Activated T-helper 1 cell treated with anti-CD3 and anti-CD28 coated beads, Interleukin-12 subunit alpha, Interleukin-12 subunit beta, Interleukin-2, Interleukin-4 antibody, amounts not matched to agents 30 ng/mL and 10 ng/mL and 1 ng/mL, durations not matched to agents 14 hours and 24 hours and 36 hours (primary cell): ENCODE data around the gene BDH1. TPM values are rescaled to one million over a fixed set of nuclear protein-coding genes. Genes with fewer than 3 reads are reported as not detected.

ENCODE experiments used
- DNase-seq: peaks from one replicate; pipeline ENCODE4 v3.0.0; 2021; ENCODE audit warnings: low spot score
- H3K27ac Mint-ChIP-seq: one replicate; pipeline ENCODE4 v1.8.0; 2021; ENCODE audit warnings: mild to moderate bottlenecking, mixed read lengths
- H3K27me3 Mint-ChIP-seq: one replicate; pipeline ENCODE4 v1.8.0; 2022; ENCODE audit warnings: mild to moderate bottlenecking, moderate library complexity, mixed read lengths; ENCODE audit not compliant: insufficient read depth
- H3K36me3 Mint-ChIP-seq: one replicate; pipeline ENCODE4 v1.8.0; 2021; ENCODE audit warnings: low read depth, mixed read lengths
- H3K4me1 Mint-ChIP-seq: one replicate; pipeline ENCODE4 v1.8.0; 2021; ENCODE audit warnings: low read depth, mixed read lengths
- H3K4me3 Mint-ChIP-seq: one replicate; pipeline ENCODE4 v1.8.0; 2021; ENCODE audit warnings: mild to moderate bottlenecking, moderate library complexity, mixed read lengths
- H3K9me3 Mint-ChIP-seq: one replicate; pipeline ENCODE4 v1.8.0; 2021; ENCODE audit warnings: mixed read lengths
- intact Hi-C: fragments of 100-400 bp; cut with micrococcal nuclease; formaldehyde crosslinking; loops from one replicate; pipeline ENCODE4 v1.15.1; 2024
- total RNA-seq: library from RNA; stranded (reverse); gene quantifications from 2 replicates; pipeline ENCODE4 v1.2.3, GENCODE V29; 2022

Gene BDH1
- total RNA-seq, 1 donor from 2014 or later, result 120 TPM

GRCh38 chr3:197468167-197468566, 87.6 kb downstream of the BDH1 start:
- H3K9me3 Mint-ChIP-seq, result no peaks in the 10 kb centered on the region
- no peak for DNase-seq
- no peak overlapping the region for H3K4me3 Mint-ChIP-seq
- peaks cover 8% of the 10 kb centered on the region for H3K27me3 Mint-ChIP-seq
- H3K27ac Mint-ChIP-seq, result no peak overlapping the region
- H3K4me1 Mint-ChIP-seq, result peaks cover 28% of the 10 kb centered on the region
- intact Hi-C loops, result no loop called here
- H3K36me3 Mint-ChIP-seq, result no peaks in the 10 kb centered on the region

DNA sequence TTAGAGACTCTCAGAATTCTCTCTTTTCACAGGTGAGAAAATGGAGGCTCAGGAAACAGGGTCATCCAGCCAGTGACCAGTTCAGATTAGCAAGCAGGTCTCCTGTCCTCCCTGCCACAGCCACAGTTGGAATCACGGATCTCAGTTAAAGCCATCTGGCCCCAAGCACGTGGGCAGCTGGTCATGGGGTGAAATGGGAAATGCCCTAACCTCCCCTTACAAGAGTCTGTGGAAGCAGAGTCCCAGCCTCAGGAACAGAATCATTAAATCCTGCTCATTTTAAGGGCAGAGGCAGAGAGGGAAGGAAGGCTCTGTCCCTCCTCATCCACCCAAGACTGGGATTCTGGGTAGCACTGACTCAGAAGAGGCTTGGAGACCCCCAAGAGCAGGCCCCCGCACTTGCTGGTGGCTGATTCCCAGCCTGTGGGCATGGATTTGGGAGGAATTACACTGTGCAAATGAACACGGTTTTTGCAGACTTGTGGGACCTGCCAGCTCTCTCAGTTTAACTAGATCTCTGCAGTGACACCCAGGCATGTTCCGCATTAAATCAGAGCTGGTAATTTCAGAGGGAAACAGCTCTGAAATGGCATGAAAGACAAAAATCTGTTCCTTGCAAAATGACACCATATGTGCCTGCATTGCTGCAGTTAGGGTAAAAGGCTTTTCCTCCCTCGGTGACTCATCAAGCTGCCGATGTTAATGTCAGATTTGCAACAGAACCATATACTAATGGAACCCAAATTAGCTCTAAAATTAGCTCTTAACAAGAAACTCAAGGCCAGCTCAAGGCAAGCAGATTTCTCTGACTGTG, 89.0 kb downstream of the BDH1 start:
- H3K9me3 Mint-ChIP-seq, result no peaks in the 10 kb centered on the region
- H3K27ac Mint-ChIP-seq, result no peak overlapping the region
- H3K4me3 Mint-ChIP-seq, result no peak overlapping the region
- peaks cover 29% of the 10 kb centered on the region for H3K4me1 Mint-ChIP-seq
- no peak for DNase-seq
- H3K27me3 Mint-ChIP-seq, result peaks cover 8% of the 10 kb centered on the region
- intact Hi-C loops, result no loop called here
- no peaks in the 10 kb centered on the region for H3K36me3 Mint-ChIP-seq

- no peak overlapping the region for H3K4me3 Mint-ChIP-seq
- no peaks in the 10 kb centered on the region for H3K9me3 Mint-ChIP-seq
- no peak overlapping the region for H3K27ac Mint-ChIP-seq
- no peak for DNase-seq
- no peaks in the 10 kb centered on the region for H3K36me3 Mint-ChIP-seq
- H3K27me3 Mint-ChIP-seq, result peaks cover 8% of the 10 kb centered on the region
- intact Hi-C loops, result no loop called here
- peaks cover 29% of the 10 kb centered on the region for H3K4me1 Mint-ChIP-seq
Observed at GRCh38 chr3:197465996-197466549, 89.7 kb downstream of the BDH1 start.

DNA sequence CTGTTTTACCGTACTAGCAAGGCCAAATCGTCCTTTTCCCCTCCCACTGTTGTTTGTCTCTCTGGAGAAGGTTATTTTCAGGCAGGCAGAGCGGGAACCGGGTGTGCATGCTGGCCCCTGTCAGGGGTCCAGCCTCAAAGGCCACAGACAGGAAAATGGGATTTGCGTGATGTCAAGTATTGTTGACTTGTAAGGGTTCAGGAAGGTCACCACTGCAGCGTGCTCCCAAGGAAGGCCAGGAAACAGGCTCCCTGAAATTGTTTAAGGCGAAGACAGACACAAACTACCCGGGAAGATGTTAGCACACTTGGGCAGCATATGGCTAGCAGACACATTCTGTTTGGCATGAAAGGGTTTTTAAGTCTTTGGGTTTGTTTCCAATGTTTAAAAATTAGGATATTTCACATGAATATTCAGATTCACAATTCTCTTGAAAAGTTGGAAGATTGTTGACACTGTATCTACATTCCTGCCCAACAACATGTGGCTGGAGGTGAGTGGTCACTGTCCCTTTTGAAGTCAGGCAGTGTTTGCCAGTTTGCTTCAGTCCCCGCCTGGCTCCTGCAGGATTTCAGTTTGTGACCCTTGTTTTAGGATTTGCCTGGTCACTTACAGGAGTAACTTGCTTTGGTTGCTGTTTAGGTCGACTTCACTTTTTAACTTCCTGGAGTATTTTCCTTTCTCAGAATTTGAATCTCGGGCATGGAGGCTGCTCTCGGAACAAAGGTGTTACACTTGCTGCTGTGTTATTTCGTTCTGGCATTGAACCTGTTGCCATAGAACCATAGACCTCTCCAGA, 90.4 kb downstream of the BDH1 start:
- intact Hi-C loops, result no loop called here
- Mint-ChIP-seq H3K27ac (no peak overlapping the region), H3K36me3 (no peaks in the 10 kb centered on the region), H3K27me3 (peaks cover 8% of the 10 kb centered on the region), H3K4me1 (peaks cover 29% of the 10 kb centered on the region), H3K9me3 (no peaks in the 10 kb centered on the region), H3K4me3 (no peak overlapping the region)
- no peak for DNase-seq

DNA sequence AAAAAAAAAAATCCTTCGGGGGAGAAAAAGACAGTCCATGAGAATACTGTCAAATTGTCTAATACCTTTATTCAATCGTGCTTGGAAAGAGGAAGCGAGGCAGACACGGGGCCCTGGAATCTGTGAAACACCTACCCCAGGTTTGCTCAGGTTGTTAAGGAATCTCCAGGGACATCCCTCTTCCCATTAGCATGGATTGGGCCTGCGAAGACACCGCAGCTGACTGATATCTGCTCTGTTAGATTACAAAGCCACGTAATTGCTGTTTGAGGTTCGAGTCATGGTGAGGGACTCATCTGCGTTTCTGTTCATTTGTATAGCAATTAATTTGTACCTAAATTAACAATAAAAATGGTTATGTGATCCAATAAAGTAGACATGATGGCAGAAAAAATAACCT, 91.0 kb downstream of the BDH1 start:
- no peaks in the 10 kb centered on the region for H3K36me3 Mint-ChIP-seq
- no peak overlapping the region for H3K27ac Mint-ChIP-seq
- H3K9me3 Mint-ChIP-seq, result no peaks in the 10 kb centered on the region
- no peak for DNase-seq
- intact Hi-C loops, result no loop called here
- no peak overlapping the region for H3K4me3 Mint-ChIP-seq
- peaks cover 8% of the 10 kb centered on the region for H3K27me3 Mint-ChIP-seq
- H3K4me1 Mint-ChIP-seq, result peaks cover 29% of the 10 kb centered on the region

DNA sequence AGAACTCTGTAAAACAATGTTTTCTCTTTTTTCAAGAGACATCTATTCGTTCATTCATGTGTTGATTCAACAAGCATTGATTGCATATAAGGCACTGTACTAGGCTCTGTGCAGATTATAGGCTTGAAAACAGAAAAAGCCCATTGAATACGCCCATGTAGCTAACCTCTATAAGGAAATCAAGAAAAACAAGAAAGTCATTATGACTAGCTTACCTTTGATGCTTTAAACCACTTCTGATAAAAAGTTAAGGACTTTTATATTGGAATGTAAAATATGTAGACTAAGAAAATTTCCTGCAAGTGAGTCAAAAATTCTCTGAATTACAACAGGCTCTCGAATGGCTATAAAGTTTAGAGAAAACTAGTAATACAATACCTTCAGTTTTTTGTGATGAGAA, 92.5 kb downstream of the BDH1 start:
- Mint-ChIP-seq H3K4me3 (no peak overlapping the region), H3K27ac (no peak overlapping the region), H3K9me3 (peaks cover 3% of the 10 kb centered on the region), H3K36me3 (no peaks in the 10 kb centered on the region), H3K27me3 (peaks cover 3% of the 10 kb centered on the region), H3K4me1 (peaks cover 24% of the 10 kb centered on the region)
- DNase-seq, result no peak
- intact Hi-C loops, result no loop called here

DNA sequence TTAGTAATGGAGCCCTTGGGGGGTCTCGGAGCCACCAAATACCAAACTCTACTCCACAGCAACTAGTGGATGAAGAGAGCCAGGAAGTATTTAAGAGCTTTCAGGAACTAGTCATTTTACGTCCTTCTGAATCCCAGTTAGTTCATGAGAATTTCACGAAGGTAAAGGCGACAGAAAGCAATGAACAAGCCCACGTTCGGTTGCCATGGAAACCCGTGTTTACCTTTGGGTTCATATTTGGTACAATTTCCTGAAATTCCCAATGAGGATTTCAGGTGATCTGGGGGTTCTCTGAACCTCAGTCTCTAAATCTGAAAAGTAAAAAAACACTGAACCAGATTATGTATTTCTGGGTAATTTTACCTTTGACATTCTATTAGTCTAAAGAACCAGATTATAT, 93.0 kb downstream of the BDH1 start:
- DNase-seq, result no peak
- intact Hi-C loops, result no loop called here
- Mint-ChIP-seq H3K9me3 (peaks cover 3% of the 10 kb centered on the region), H3K4me1 (peaks cover 24% of the 10 kb centered on the region), H3K27me3 (peaks cover 3% of the 10 kb centered on the region), H3K27ac (no peak overlapping the region), H3K36me3 (no peaks in the 10 kb centered on the region), H3K4me3 (no peak overlapping the region)

DNA sequence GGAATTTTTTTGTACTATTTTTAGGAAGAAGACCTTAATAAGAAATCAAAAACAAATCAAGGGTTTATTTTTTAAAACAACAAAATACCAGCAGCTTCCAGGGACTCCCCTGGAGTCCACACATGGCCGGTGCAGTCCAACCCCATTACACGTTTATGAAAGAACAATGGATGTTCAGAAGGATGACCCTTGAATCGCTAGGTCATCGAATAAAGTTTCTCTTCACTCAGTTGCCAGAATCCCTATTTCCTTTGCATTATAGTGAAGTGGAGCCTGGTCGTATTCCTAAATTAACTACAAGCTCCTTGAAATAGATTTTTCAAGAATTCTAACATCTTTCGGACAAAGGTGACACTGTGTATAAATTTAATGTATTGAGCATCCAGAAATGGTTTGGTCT, 95.1 kb downstream of the BDH1 start:
- Mint-ChIP-seq H3K4me3 (no peak overlapping the region), H3K36me3 (no peaks in the 10 kb centered on the region), H3K9me3 (peaks cover 3% of the 10 kb centered on the region), H3K27me3 (peaks cover 8% of the 10 kb centered on the region), H3K4me1 (peaks cover 22% of the 10 kb centered on the region), H3K27ac (no peak overlapping the region)
- no peak for DNase-seq
- intact Hi-C loops, result no loop called here

DNA sequence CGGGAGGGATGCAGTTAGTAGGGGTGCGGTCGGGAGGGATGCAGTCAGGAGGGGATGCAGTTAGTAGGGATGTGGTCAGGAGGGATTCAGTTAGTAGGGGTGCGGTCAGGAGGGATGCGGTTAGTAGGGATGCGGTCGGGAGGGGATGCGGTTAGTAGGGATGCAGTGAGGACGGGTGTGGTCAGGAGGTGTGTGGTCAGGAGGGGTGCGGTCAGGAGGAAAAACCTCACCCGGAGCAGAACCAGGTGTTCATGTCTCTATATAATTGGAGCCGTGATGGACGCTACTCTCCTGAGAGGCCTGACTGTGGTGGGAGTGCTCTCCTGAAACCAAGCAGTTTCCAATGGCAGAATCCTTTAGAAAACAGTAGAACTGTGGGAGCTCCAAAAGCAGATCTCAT, 95.8 kb downstream of the BDH1 start:
- intact Hi-C loops, result no loop called here
- H3K4me3 Mint-ChIP-seq, result no peak overlapping the region
- H3K4me1 Mint-ChIP-seq, result peaks cover 27% of the 10 kb centered on the region
- no peak for DNase-seq
- H3K27me3 Mint-ChIP-seq, result peaks cover 14% of the 10 kb centered on the region
- no peaks in the 10 kb centered on the region for H3K36me3 Mint-ChIP-seq
- H3K9me3 Mint-ChIP-seq, result peaks cover 3% of the 10 kb centered on the region
- H3K27ac Mint-ChIP-seq, result no peak overlapping the region

Other genes starting within 250 kb of the BDH1 start
- 44.7 and 45.2 TPM in 2 replicates for gene RUBCN, start 180.9 kb upstream of the BDH1 start, total RNA-seq
- 59.0 and 77.2 TPM in 2 replicates for gene FYTTD1, start 193.9 kb upstream of the BDH1 start, total RNA-seq
- gene LRCH3, start 235.3 kb upstream of the BDH1 start, total RNA-seq, result 50.0 and 57.8 TPM in 2 replicates